Uterus (tissue), 2 donors: Measurements from ENCODE around the gene PCK2.

ENCODE experiments used
- CTCF ChIP-seq, 4 experiments: fragments of 200-600 bp in 2 of 4; fragments of 450-650 bp in 2 of 4; sonication (generic) in 2 of 4; IDR thresholded peaks; one replicate each; pipeline ENCODE4 v1.5.1; 2016 to 2019; ENCODE audit warnings: antibody characterized with exemption in 4 of 4, mild to moderate bottlenecking in 2 of 4, moderate library complexity in 1 of 4
- POLR2A ChIP-seq, 2 donors: fragments of 450-650 bp; IDR thresholded peaks; one replicate each; pipeline ENCODE4 v1.6.1; 2016; ENCODE audit warnings: antibody characterized with exemption in 2 of 2, mild to moderate bottlenecking in 1 of 2, moderate library complexity in 1 of 2

GRCh38 chr14:24113379-24113800 lies 19.3 kb downstream of the PCK2 start:
- TF ChIP-seq CTCF (IDR thresholded peaks at IDR 0.05) (no peak), POLR2A (IDR thresholded peaks at IDR 0.05) (no peak)
